Left lung (tissue), 10 donors: Measurements from ENCODE around the gene DNAJC5G. TPM values are rescaled to one million over a fixed set of nuclear protein-coding genes. Genes with fewer than 3 reads are reported as not detected.

Experiments used
- ATAC-seq: fragments of 200-7000 bp; cut with Tn5 transposase; one replicate; pipeline ENCODE4 v1.9.1; 2020; ENCODE audit warnings: moderate library complexity
- DNase-seq, 4 donors: peaks; one replicate each; pipeline ENCODE4 v3.0.0-alpha.2; 2013 to 2020
- H3K27ac ChIP-seq, 2 donors: fragments of 200-600 bp; sonication (generic) in 1 of 2; one replicate each; pipeline versions ENCODE4 v1.5.0 to v1.8.0; 2020 to 2021
- H3K27me3 ChIP-seq, 2 donors: fragments of 200-600 bp; sonication (generic) in 1 of 2; one replicate each; pipeline versions ENCODE4 v1.5.0 to v1.8.0; 2020 to 2021
- H3K36me3 ChIP-seq, 2 donors: fragments of 200-600 bp; sonication (generic) in 1 of 2; one replicate each; pipeline versions ENCODE4 v1.5.0 to v1.8.0; 2020 to 2021
- H3K4me1 ChIP-seq, 2 donors: fragments of 200-600 bp; one replicate each; pipeline ENCODE4 v1.8.0; 2021
- H3K4me3 ChIP-seq, 2 donors: fragments of 200-600 bp; sonication (generic) in 1 of 2; one replicate each; pipeline versions ENCODE4 v1.5.0 to v1.8.0; 2020 to 2021; ENCODE audit warnings: mild to moderate bottlenecking in 1 of 2
- H3K9me3 ChIP-seq, 2 donors: fragments of 200-600 bp; sonication (generic) in 1 of 2; one replicate each; pipeline versions ENCODE4 v1.5.0 to v1.8.0; 2020 to 2021
- CTCF ChIP-seq, 2 donors: fragments of 200-600 bp; sonication (generic) in 1 of 2; IDR thresholded peaks; one replicate each; pipeline versions ENCODE4 v1.5.0 to v1.8.0; 2021; ENCODE audit warnings: antibody characterized with exemption in 2 of 2
- intact Hi-C, 2 donors: fragments of 100-400 bp; cut with DNase I; formaldehyde crosslinking; loops; one replicate each; pipeline versions ENCODE4 v1.11.2 to v1.14.2; 2022
- polyA plus RNA-seq, 6 donors: library from polyadenylated mRNA; unstranded; fragments of 120-200 nt; gene quantifications; one replicate each; pipeline ENCODE4 v1.2.1, GENCODE V29; 2013; ENCODE audit not compliant: insufficient read length in 6 of 6
- total RNA-seq, 2 donors: library from RNA; stranded (reverse); fragmentation: NEBNext Ultra II Directional; extraction: Animal tissue kit (Norgen Biotek cat#: 25700); gene quantifications; one replicate each; pipeline ENCODE4 v1.2.1, GENCODE V29; 2021
- donor health status: DM: no; HTN: yes; CAD: no.
- donor health status: DM: no; HTN: no; CAD: no.

Gene DNAJC5G
- total and polyA plus RNA-seq, 8 donors = 0.19 to 0.41 (median 0.30) TPM; not detected in 2

GRCh38 chr2:27240406-27240805 lies 34.8 kb upstream of the DNAJC5G start:
- Histone ChIP-seq H3K4me1 (no peaks in the 10 kb centered on the region), H3K4me3 (no peak overlapping the region), H3K36me3 (peaks cover 0 to 94% of the 10 kb centered on the region in 2 donors), H3K27me3 (no peaks in the 10 kb centered on the region), H3K27ac (no peak overlapping the region), H3K9me3 (no peaks in the 10 kb centered on the region)
- intact Hi-C loops = no loop called here
- ATAC-seq (no peak), DNase-seq (no peak)
- no peak for TF ChIP-seq CTCF (IDR thresholded peaks at IDR 0.05)

GRCh38 chr2:27241761-27242613 lies 33.2 kb upstream of the DNAJC5G start:
- no peaks in the 10 kb centered on the region for H3K4me1 ChIP-seq
- H3K27me3 ChIP-seq = no peaks in the 10 kb centered on the region
- no peaks in the 10 kb centered on the region for H3K9me3 ChIP-seq
- H3K4me3 ChIP-seq = no peak overlapping the region
- intact Hi-C loops = no loop called here
- no peak overlapping the region for H3K27ac ChIP-seq
- H3K36me3 ChIP-seq = peaks cover 0 to 78% of the 10 kb centered on the region in 2 donors
- DNase-seq = no peak
- TF ChIP-seq CTCF (IDR thresholded peaks at IDR 0.05) = no peak
- ATAC-seq = no peak

- DNase-seq = no peak
- peaks cover 0 to 72% of the 10 kb centered on the region in 2 donors for H3K36me3 ChIP-seq
- no peaks in the 10 kb centered on the region for H3K4me1 ChIP-seq
- ATAC-seq = no peak
- no peaks in the 10 kb centered on the region for H3K9me3 ChIP-seq
- H3K27ac ChIP-seq = no peak overlapping the region
- no peak for TF ChIP-seq CTCF (IDR thresholded peaks at IDR 0.05)
- intact Hi-C loops = no loop called here
- no peaks in the 10 kb centered on the region for H3K27me3 ChIP-seq
- H3K4me3 ChIP-seq = no peak overlapping the region
Measured at GRCh38 chr2:27242614-27242951, 32.6 kb upstream of the DNAJC5G start.

- no peak overlapping the region for H3K4me3 ChIP-seq
- H3K4me1 ChIP-seq = no peaks in the 10 kb centered on the region
- no peaks in the 10 kb centered on the region for H3K9me3 ChIP-seq
- intact Hi-C loops = no loop called here
- peaks cover 0 to 5% of the 10 kb centered on the region in 2 donors for H3K27me3 ChIP-seq
- no peak for ATAC-seq
- H3K27ac ChIP-seq = no peak overlapping the region
- peaks cover 0 to 62% of the 10 kb centered on the region in 2 donors for H3K36me3 ChIP-seq
- no peak for TF ChIP-seq CTCF (IDR thresholded peaks at IDR 0.05)
- no peak for DNase-seq
Measured at GRCh38 chr2:27243391-27244130, 31.7 kb upstream of the DNAJC5G start.

GRCh38 chr2:27245116-27245515 lies 30.1 kb upstream of the DNAJC5G start:
- Histone ChIP-seq H3K4me3 (no peak overlapping the region), H3K4me1 (peaks cover 0 to 1% of the 10 kb centered on the region in 2 donors), H3K9me3 (no peaks in the 10 kb centered on the region), H3K27me3 (peaks cover 0 to 10% of the 10 kb centered on the region in 2 donors), H3K27ac (no peak overlapping the region), H3K36me3 (peaks cover 0 to 47% of the 10 kb centered on the region in 2 donors)
- intact Hi-C loops = no loop called here
- ATAC-seq (no peak), DNase-seq (no peak)
- TF ChIP-seq CTCF (IDR thresholded peaks at IDR 0.05) = no peak
